NCI-H128 (cell line): ENCODE measurements around the gene NXPH4.

Source experiments
- DNase-seq: peaks from one replicate; lab custom pipeline; 2025; ENCODE audit not compliant: unreplicated experiment; lab: John Stamatoyannopoulos, UW

The NXPH4 gene

DNA sequence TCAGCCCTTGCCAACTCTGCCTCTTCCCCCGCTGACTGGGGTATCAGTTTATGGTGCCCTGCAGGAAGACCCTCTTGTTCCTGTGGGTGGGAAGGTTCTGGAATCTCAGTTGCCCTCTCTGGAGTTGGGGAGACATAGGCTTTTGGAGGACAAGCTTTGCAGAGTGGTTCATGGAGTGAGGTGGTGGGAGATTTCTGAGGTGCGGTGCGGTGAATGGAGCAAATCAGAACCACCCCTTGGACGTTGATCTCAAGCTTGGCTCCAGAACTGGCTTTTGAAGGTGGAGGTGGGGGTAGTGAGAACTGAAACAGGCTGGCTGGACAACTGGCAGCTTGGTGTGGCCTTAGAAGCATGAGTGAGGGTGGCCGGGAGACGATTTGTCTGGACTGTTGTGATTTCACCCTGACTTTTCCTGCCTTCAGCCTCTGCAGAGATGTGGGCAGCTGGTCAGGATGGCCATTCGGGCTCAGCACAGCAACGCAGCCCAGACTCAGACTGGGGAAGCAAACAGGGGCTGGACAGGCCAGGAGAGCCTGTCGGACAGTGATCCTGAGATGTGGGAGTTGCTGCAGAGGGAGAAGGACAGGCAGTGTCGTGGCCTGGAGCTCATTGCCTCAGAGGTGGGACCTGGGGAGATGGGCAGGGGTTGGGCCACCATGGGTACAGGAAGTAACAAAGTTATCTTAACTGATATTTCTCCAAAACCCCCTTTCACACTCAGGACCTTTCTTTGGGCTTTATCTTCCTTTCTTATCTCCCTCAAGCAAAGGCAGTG lies 14.0 kb downstream of the NXPH4 start:
- no peak for DNase-seq

- DNase-seq: no peak
Measured at GRCh38 chr12:57231276-57232021, 14.9 kb downstream of the NXPH4 start.

GRCh38 chr12:57232156-57232756 lies 15.7 kb downstream of the NXPH4 start:
- no peak for DNase-seq

DNA sequence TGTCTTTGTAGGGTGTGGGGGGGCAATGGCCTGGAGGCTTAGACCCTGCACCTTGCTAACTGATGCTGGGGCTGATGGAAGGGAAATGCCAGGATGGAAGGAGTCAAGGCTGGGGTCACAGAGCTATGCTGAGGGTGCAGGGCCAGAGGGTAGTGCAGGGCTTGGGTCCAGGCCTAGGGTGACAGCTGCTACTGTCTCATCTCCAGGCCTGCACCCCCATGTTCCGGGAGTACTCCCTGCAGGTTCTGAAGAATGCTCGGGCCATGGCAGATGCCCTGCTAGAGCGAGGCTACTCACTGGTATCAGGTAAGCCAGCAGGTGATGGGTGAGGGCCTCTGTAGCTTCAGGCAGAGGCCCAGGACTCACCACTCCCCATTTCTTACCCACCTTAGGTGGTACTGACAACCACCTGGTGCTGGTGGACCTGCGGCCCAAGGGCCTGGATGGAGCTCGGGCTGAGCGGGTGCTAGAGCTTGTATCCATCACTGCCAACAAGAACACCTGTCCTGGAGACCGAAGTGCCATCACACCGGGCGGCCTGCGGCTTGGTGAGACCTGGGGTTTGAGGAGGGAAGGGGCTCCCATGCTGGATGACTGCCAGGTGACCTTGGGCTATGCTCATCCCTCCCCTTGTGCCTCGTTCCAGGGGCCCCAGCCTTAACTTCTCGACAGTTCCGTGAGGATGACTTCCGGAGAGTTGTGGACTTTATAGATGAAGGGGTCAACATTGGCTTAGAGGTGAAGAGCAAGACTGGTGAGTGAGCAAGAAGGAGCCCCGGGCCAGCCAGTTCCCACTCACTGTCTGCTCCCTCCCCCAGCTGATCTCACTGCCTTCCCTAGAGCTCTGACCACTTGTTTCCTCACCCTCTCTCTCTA lies 17.0 kb downstream of the NXPH4 start:
- DNase-seq: no peak

DNA sequence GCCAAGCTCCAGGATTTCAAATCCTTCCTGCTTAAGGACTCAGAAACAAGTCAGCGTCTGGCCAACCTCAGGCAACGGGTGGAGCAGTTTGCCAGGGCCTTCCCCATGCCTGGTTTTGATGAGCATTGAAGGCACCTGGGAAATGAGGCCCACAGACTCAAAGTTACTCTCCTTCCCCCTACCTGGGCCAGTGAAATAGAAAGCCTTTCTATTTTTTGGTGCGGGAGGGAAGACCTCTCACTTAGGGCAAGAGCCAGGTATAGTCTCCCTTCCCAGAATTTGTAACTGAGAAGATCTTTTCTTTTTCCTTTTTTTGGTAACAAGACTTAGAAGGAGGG lies 17.6 kb downstream of the NXPH4 start:
- no peak for DNase-seq

DNA sequence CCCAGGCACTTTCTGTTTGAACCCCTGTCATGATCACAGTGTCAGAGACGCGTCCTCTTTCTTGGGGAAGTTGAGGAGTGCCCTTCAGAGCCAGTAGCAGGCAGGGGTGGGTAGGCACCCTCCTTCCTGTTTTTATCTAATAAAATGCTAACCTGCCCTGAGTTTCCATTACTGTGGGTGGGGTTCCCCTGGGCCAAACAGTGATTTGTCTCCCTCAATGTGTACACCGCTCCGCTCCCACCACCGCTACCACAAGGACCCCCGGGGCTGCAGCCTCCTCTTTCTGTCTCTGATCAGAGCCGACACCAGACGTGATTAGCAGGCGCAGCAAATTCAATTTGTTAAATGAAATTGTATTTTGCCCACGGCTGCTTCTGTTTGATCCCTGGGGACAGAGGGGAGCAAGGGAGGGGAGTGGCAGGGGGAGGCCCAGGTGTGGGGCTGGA lies 18.0 kb downstream of the NXPH4 start:
- DNase-seq: no peak

GRCh38 chr12:57235017-57235727 lies 18.6 kb downstream of the NXPH4 start:
- no peak for DNase-seq

GRCh38 chr12:57235728-57236131 lies 19.1 kb downstream of the NXPH4 start:
- DNase-seq: no peak

- DNase-seq: no peak
Measured at GRCh38 chr12:57236201-57236924, 19.8 kb downstream of the NXPH4 start.

DNA sequence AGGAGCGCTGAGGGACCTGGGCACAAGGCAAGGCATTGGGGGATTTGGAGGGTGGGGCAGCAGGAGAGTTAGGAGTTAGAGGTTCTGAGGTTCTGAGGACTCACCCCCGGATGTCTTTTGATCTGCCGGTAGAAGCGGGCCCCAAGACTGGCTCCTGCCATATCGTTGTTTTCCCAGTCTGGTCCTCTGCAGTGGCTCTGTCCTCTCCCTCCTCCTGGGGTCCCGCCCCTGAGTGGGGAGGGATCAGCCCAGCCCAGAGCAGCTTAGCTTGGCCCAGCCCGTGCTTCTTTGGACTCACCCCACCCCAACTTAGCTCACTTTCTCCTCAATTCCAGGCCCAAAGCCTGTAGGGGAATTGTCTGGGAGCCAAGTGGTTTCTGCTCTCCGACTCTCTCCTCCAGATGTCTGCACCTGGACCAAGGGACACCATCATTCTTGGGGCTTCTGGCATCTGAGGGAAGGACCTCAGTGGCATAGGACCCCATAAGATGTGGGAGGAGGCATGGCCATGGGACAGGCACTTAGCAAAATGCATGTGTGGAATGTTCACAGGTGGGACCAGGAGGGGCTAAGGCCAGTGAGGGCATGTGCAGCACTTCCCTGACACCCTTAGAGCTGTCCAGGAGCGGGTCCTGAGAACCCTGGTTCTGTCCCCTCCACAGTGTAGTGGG lies 20.5 kb downstream of the NXPH4 start:
- DNase-seq: no peak

- DNase-seq: no peak
Measured at GRCh38 chr12:57237596-57237931, 21.0 kb downstream of the NXPH4 start.

- no peak for DNase-seq
Measured at GRCh38 chr12:57237932-57238853, 21.6 kb downstream of the NXPH4 start.

DNA sequence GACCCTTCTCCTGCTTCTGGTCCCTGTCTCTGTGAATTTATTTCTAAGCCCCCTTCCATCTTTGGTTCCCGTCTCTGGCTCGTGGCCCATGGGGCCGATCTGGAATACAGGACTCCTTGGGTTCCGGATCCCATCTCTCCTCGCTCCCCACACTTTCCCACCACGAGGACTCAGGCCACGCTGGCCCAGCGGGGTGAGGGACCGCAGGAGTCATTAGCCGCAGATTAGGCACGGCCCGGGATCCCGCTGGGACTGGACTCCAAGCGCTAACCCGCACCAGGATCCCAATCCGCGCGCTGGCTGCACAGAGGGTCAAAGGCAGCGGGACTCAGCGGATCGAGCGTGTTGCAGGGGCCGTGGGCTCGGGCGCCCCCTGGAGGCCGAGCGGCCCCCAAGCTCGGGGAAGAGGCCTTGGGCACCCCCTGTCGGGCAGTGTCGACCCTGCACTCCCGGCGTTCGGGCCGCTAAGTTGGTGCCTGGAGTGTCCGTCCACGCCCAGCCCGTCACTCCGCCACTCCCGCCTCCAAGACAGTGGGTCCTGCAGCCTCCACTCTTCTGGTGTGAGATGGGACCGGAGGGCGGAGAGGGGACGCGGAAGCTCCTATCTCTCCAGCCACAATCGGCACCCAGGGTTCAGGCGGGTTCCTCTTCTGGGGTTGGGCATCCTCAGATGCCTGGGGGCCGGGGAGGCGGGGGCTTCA lies 22.4 kb downstream of the NXPH4 start:
- DNase-seq: peak; percentile 78

GRCh38 chr12:57239587-57240065 lies 23.0 kb downstream of the NXPH4 start:
- no peak for DNase-seq

DNA sequence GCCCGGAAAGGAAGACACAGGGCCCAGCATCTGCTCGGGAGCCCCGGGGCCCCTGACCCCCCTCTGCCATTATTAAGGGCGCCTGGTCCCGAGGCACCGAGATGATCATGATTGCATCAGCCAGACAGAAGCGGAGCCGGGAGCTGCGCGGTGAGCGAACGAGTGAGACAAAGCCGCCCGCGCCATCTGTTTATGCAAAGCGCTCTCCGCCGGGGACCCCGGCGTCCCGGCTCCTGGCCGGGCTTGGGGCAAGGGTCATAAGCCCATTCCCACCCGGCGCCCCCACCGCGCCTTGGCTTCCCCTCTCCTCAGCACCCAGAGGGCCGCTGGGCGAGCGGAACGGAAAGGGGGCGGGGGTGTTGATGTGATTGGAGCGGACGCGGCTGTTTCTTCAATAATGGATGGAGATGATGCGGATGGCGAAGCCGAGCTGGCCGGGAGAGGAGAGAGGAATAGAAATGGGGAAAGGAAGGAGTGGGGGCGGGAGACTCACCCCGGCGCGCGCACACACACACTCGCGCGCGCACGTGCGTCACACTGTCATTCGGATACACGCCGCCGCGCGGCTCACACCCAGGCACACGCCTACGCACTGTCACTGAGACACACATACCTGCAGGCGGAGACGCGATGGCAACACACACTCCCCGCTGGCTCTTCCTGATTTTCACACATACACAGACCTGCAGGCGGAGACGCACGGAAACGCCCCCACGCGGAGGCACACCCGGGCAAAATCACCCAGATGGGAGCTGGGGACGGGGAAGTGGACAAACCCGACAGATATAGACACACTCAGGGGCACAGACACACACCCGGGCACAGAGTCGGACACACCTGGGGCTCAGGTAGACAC lies 23.7 kb downstream of the NXPH4 start:
- DNase-seq: peak; percentile 67

DNA sequence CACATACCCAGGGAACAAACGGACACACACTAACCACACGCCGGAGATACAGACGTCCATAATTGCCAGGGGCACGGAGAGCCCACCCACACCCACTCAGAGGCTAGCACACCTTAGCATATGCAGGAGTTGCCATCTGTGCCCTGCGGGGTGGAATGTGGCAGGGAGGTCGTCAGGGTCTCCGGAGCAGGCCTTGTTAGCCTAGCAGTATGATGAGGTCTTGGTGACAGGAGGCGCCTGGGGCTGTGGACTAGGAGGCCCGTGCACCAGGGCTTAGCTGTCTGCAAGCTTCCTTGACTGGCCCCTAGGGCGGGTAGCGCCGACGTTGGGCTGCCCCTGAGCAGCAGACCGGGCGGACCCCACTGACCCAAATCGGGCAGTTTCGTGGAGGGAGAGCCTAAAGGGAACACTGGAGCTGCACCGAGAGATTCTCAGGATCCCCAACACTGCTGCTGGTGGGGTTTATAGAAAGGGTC lies 24.4 kb downstream of the NXPH4 start:
- DNase-seq: no peak
